GM19043 (cell line): ENCODE results near the gene SLC38A2.
"Not testable (repeated sequence)": the region's sequence is repeated elsewhere in the genome, so short reads cannot be mapped to it uniquely, and the experiment has no call there.

Source experiments
- ATAC-seq: cut with Tn5 transposase; IDR thresholded peaks from one replicate; pipeline ENCODE4 v1.9.1; 2021; ENCODE audit warnings: low read depth; ENCODE audit not compliant: unreplicated experiment

Gene SLC38A2

DNA sequence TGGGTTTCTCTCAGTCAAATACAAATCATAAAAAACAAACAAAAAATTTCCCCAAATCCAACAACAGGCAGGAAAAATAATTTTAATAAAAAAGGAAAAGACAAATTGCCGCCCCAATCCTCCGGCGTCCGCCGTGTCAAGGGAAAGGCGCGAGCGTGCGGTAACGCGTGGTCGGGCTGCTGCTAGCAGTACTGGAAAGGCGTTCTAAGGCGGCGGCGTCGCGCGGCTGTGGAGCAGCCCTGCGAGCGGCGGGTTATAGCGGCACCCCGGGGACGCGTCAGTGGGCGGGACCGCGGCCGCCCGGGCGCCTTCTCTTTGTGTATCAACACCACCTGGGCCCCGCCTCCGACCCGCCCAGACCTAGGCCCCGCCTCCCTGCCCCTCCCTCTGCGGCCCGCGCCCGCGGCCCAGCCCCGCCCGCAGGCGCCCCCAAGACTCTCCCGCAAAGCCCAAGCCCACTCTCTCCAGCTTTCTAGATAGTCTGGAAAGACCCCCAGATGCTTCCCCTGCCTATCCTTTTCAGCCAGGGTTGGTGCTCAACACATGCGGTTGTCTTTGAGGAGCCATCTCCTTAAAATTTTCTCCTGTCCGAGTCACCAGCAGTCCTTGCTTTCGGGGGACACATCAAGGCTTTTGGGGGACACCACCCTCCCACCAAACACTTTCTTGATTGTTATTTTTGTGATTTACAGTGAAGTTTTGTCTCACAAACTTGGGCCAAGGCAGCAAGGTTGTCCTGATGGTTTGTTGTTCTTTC is at the start of gene SLC38A2:
SLC38A2 (minus strand) TSS at position 230 of the 757 bp plus-strand sequence. CDS start 1,480 bp downstream, outside the sequence.
- ATAC-seq = peak; percentile 81

DNA sequence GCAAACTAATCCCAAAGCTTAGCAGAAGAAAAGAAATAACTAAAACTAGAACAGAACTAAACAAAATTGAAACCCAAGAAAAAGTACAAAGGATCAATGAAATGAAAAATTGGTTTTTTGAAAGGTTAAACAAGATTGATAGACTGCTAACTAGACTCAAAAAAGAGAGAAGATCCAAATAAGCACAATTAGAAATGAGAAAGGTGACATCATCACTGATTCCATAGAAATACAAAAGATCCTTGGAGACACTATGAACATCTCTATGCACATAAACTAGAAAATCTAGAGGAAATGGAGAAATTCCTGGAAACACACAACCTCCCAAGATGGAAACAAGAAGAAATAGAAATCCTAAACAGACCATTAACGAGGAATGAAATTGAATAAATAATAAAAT is 47.1 kb upstream of the SLC38A2 start:
- no peak for ATAC-seq

- ATAC-seq = no peak
These were observed 43.0 kb upstream of the SLC38A2 start for GRCh38 chr12:46415552-46415951.

- ATAC-seq = no peak
These were observed 42.2 kb upstream of the SLC38A2 start for GRCh38 chr12:46414591-46415268.

DNA sequence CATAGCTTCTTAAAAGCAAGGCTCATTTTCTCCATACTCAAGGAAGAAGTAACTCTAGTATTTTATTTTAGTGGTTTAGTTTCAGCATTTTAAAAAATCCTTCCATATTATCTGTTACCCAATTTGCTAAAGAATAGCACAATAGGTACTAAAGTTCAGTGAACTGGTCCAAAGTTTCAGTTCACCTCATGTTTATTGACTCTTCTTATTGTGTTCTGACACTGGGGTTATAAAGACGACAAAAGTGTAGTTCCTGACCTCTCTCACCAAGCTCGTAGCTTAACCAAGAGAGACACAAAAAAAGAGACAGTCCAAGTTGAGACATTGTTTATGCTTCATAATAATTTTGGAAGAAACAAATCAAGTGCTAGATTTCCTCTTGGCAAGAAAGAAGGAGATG is 40.8 kb upstream of the SLC38A2 start:
- no peak for ATAC-seq

DNA sequence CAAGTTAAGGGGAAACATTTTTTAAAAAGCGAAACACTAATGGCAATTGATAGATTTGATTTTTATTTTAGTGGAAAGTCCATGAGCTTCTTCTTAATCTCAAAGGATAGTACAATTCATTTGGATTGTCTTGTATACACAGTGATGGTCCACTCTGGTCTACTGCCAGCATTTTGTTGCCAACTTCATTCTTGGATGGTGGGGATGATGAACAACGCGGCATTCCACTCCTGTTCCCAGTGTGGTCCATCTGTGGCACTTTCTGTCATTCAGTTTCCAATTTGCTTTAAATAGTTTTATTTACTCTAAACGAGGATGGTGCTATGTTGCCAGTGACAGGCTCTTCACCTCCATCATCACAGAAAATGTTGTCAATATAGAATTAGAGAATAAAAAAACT is 40.3 kb upstream of the SLC38A2 start:
- no peak for ATAC-seq

DNA sequence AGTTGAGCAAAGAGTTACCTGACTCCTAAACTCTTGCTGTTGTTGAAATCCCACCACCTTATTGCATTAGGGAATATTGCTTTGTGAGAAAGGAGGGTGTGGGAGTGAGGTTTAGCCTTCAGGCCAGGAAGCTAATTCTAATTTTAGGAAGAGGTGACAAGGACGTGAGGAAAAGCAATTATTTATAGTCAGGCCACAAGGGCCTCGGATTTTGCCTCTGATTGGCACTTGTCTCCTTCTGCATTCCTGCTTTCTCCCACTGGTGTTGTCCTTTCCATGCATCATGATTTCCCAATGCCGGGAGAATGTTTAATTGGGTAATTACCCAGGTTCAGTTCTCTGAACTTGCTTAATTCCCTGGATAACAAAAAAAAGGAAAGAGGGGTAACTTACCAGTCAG is 37.9 kb upstream of the SLC38A2 start:
- no peak for ATAC-seq

DNA sequence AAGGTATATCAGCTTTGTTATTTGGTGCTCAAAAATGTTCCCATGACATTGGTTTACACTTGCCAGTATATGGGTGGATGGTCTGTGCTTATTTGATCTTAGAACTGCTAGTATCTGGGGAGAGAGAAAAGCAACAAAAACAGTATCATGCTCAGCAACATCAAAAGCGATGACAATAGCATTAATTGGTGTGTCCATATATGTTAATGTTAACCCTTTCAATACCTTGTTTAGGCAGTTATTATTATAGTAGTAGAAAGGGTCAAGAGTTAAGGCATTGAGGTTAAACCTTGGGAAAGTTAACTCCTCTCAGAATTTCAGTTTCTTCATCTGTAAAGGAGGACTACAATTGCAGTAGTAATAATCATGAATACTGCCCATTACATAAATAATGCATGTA is 37.4 kb upstream of the SLC38A2 start:
- no peak for ATAC-seq

GRCh38 chr12:46409342-46409741 is 36.8 kb upstream of the SLC38A2 start:
- ATAC-seq = no peak

- ATAC-seq = no peak
These were observed 35.9 kb upstream of the SLC38A2 start for GRCh38 chr12:46408441-46408840.

- no peak for ATAC-seq
These were observed 34.8 kb upstream of the SLC38A2 start for GRCh38 chr12:46407361-46407760.

- ATAC-seq = no peak
These were observed 33.9 kb upstream of the SLC38A2 start for GRCh38 chr12:46406352-46407027.

GRCh38 chr12:46404733-46405132 is 32.2 kb upstream of the SLC38A2 start:
- no peak for ATAC-seq

GRCh38 chr12:46404225-46404631 is 31.7 kb upstream of the SLC38A2 start:
- no peak for ATAC-seq

DNA sequence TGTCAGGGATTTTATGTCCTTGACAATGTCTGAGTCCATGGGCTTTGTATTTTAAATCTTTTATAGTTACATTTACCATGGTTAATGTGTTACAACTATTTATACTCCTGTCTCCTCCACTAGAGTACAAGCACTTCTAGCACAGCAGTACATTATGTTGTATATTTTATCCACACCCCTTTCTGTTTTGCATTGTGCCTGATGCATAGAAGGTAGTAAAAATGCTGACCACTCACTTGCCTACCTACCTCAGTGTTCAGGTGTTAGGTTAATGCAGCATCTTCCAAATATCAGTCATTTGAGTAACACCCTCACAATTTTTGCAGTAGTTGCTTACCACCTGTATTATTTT is 31.1 kb upstream of the SLC38A2 start:
- ATAC-seq = no peak

GRCh38 chr12:46402941-46403718 is 30.6 kb upstream of the SLC38A2 start:
- ATAC-seq = no peak

DNA sequence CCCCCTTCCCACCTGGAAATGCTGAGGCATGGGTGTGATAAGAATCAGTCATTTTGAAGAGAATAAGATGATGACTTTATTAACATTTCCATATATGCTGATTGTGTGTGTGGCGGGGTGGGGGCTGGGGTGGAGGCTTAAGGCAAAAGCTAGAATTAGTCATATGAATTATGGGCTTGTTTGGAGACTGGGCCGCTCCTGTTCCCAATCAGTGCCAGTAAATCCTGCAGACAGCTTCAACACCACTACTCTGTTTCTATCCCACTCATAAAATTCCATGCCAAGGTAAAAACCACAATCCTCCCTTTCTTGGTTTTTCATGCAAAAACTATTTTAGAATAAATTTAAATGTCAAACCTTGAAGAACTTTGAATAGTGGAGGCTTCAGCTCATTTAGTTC is 29.9 kb upstream of the SLC38A2 start:
- no peak for ATAC-seq

- ATAC-seq = no peak
These were observed 29.1 kb upstream of the SLC38A2 start for GRCh38 chr12:46401662-46402061.

DNA sequence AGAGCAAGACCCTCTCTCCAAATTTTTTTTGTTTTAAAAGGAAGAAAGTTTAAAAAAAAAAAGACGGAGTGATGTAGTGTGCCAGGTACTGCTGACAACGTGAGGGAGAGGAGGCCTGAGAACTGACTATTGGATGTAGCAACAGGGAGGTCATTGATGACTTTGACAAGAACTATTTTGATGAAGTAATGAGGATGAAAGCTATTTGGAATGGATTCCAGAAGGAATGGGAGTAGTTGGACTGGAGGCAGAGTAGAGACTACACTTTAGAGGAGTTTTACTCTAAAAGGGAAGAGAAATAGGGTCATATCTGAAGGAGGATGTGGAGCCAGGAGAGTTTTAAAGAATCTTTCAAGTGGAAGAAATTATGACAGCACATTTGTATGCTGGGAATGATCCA is 27.8 kb upstream of the SLC38A2 start:
- ATAC-seq = no peak

GRCh38 chr12:46399461-46400248 is 27.1 kb upstream of the SLC38A2 start:
- not testable (repeated sequence) for ATAC-seq
